Right cardiac atrium (tissue), 5 donors: ENCODE measurements around the gene CHML. TPM values are rescaled to one million over a fixed set of nuclear protein-coding genes. Genes with fewer than 3 reads are reported as not detected.

Experiments used
- ATAC-seq, 2 donors: fragments of 200-7000 bp; cut with Tn5 transposase; one replicate each; pipeline versions ENCODE4 v1.8.0 to v1.9.1; 2020; ENCODE audit warnings: moderate library complexity in 2 of 2, mild to moderate bottlenecking in 1 of 2
- DNase-seq, 3 donors: peaks; one replicate each; pipeline ENCODE4 v3.0.0-alpha.2; 2020
- H3K27ac ChIP-seq: one replicate; pipeline ENCODE4 v1.5.1; 2013; ENCODE audit warnings: mild to moderate bottlenecking, low read length, control low read depth, moderate library complexity
- H3K27me3 ChIP-seq: one replicate; pipeline ENCODE4 v1.6.1; 2013; ENCODE audit not compliant: control insufficient read depth, insufficient read depth
- H3K4me1 ChIP-seq: one replicate; pipeline ENCODE4 v1.6.1; 2013; ENCODE audit warnings: low read length; ENCODE audit not compliant: control insufficient read depth, insufficient read depth
- H3K4me3 ChIP-seq: one replicate; pipeline ENCODE4 v1.5.1; 2013; ENCODE audit warnings: low read length, control low read depth
- H3K9me3 ChIP-seq: one replicate; pipeline ENCODE4 v1.6.1; 2013; ENCODE audit warnings: low read length; ENCODE audit not compliant: control insufficient read depth
- WGBS: extraction: QIAGEN DNeasy Blood & Tissue Kit; methylation state at CpG from one replicate; pipeline ENCODE4 v1.1.7; 2013; 5-methylcytosine and 5-hydroxymethylcytosine counted together
- intact Hi-C, 4 donors: fragments of 100-400 bp; cut with DNase I; formaldehyde crosslinking; loops; one replicate each; pipeline versions ENCODE4 v1.11.0 to v1.14.0; 2022 to 2023
- polyA plus RNA-seq: library from polyadenylated mRNA; stranded (reverse); fragments of 200-250 nt; gene quantifications from one replicate; pipeline ENCODE4 v1.2.3, GENCODE V29; 2013
- total RNA-seq, 4 donors: library from RNA; stranded (reverse); fragmentation: NEBNext Ultra II Directional; extraction: Animal tissue kit (Norgen Biotek cat#: 25700); gene quantifications; one replicate each; pipeline ENCODE4 v1.2.1, GENCODE V29; 2021
- donor health status: healthy with polysubstance abuse.
- donor health status: DM: no; HTN: yes; CAD: no.
- donor health status: DM: no; HTN: no; CAD: no.
- donor health status: DM: no; HTN: yes; CAD: no; lungs with severe emphysema.
- donor health status: DM: yes; HTN: yes; CAD: no.

Gene CHML
- total and polyA plus RNA-seq, 5 donors, result 1.1 to 7.8 (median 4.1) TPM

- intact Hi-C loops, result loop anchor here in 3 of 4 donors (10.0 kb wide), 4 partner anchors 83 to 387 kb away; partner anchors contain the start of gene KMO (in 1 of the 3)
- H3K9me3 ChIP-seq, result no peaks in the 10 kb centered on the region
- no peak overlapping the region for H3K27ac ChIP-seq
- DNase-seq (no peak), ATAC-seq (no peak)
- no peak overlapping the region for H3K4me3 ChIP-seq
- peaks cover 1% of the 10 kb centered on the region for H3K4me1 ChIP-seq
- WGBS, result 97% methylated on average over 7 of the region's 7 CpGs
- no peaks in the 10 kb centered on the region for H3K27me3 ChIP-seq
Observed at GRCh38 chr1:241617426-241617825, 22.7 kb downstream of the CHML start.

- intact Hi-C loops, result loop anchor here in 3 of 4 donors (10.0 kb wide), 4 partner anchors 81 to 389 kb away; partner anchors contain the start of gene KMO (in 1 of the 3)
- ATAC-seq (no peak), DNase-seq (no peak)
- H3K4me3 ChIP-seq, result no peak overlapping the region
- no peaks in the 10 kb centered on the region for H3K9me3 ChIP-seq
- no peak overlapping the region for H3K27ac ChIP-seq
- H3K4me1 ChIP-seq, result no peaks in the 10 kb centered on the region
- no peaks in the 10 kb centered on the region for H3K27me3 ChIP-seq
- 89% methylated on average over 8 of the region's 8 CpGs for WGBS
Observed at GRCh38 chr1:241615043-241615974, 24.9 kb downstream of the CHML start.

GRCh38 chr1:241614572-241614971 lies 25.6 kb downstream of the CHML start:
- ATAC-seq (no peak), DNase-seq (no peak)
- intact Hi-C loops, result loop anchor here in 3 of 4 donors (10.0 kb wide), 4 partner anchors 80 to 390 kb away; partner anchors contain the start of gene KMO (in 1 of the 3)
- Histone ChIP-seq H3K27me3 (no peaks in the 10 kb centered on the region), H3K4me1 (no peaks in the 10 kb centered on the region), H3K9me3 (no peaks in the 10 kb centered on the region), H3K4me3 (no peak overlapping the region), H3K27ac (no peak overlapping the region)
- 80% methylated on average over 4 of the region's 4 CpGs for whole genome bisulfite sequencing

GRCh38 chr1:241614144-241614543 lies 26.0 kb downstream of the CHML start:
- ATAC-seq (no peak), DNase-seq (no peak)
- intact Hi-C loops, result loop anchor here in 3 of 4 donors (10.0 kb wide), 4 partner anchors 79 to 391 kb away; partner anchors contain the start of gene KMO (in 1 of the 3)
- WGBS, result 92% methylated on average over 4 of the region's 4 CpGs
- H3K4me3 ChIP-seq, result no peak overlapping the region
- H3K4me1 ChIP-seq, result no peaks in the 10 kb centered on the region
- no peaks in the 10 kb centered on the region for H3K9me3 ChIP-seq
- no peak overlapping the region for H3K27ac ChIP-seq
- no peaks in the 10 kb centered on the region for H3K27me3 ChIP-seq

GRCh38 chr1:241612533-241613477 lies 27.4 kb downstream of the CHML start:
- intact Hi-C loops, result loop anchor here in 3 of 4 donors (10.0 kb wide), 4 partner anchors 78 to 392 kb away; partner anchors contain the start of gene KMO (in 1 of the 3)
- 72% methylated on average over 9 of the region's 9 CpGs for WGBS
- H3K27me3 ChIP-seq, result no peaks in the 10 kb centered on the region
- DNase-seq, result no peak
- no peaks in the 10 kb centered on the region for H3K4me1 ChIP-seq
- H3K9me3 ChIP-seq, result no peaks in the 10 kb centered on the region
- no peak overlapping the region for H3K27ac ChIP-seq
- H3K4me3 ChIP-seq, result no peak overlapping the region
- ATAC-seq, result no peak

- DNase-seq (no peak), ATAC-seq (no peak)
- Histone ChIP-seq H3K27ac (no peak overlapping the region), H3K27me3 (no peaks in the 10 kb centered on the region), H3K4me1 (no peaks in the 10 kb centered on the region), H3K9me3 (no peaks in the 10 kb centered on the region), H3K4me3 (no peak overlapping the region)
- intact Hi-C loops, result loop anchor here in 3 of 4 donors (10.0 kb wide), 4 partner anchors 77 to 393 kb away; partner anchors contain the start of gene KMO (in 1 of the 3)
- 72% methylated on average over 1 of the region's 1 CpG for WGBS
Observed at GRCh38 chr1:241611736-241612135, 28.4 kb downstream of the CHML start.

GRCh38 chr1:241611063-241611462 lies 29.1 kb downstream of the CHML start:
- DNase-seq, result no peak
- WGBS, result 4% methylated on average over 3 of the region's 3 CpGs
- Histone ChIP-seq H3K4me3 (no peak overlapping the region), H3K27ac (no peak overlapping the region), H3K9me3 (no peaks in the 10 kb centered on the region), H3K27me3 (no peaks in the 10 kb centered on the region), H3K4me1 (no peaks in the 10 kb centered on the region)
- intact Hi-C loops, result loop anchor here in 3 of 4 donors (10.0 kb wide), 4 partner anchors 76 to 394 kb away; partner anchors contain the start of gene KMO (in 1 of the 3)
- ATAC-seq, result peak; percentile 81 to 85

- Histone ChIP-seq H3K4me3 (no peak overlapping the region), H3K9me3 (no peaks in the 10 kb centered on the region), H3K27me3 (no peaks in the 10 kb centered on the region), H3K4me1 (no peaks in the 10 kb centered on the region), H3K27ac (no peak overlapping the region)
- ATAC-seq (peak; percentile 70 to 81), DNase-seq (peak in 1 of 3 donors; percentile 32)
- intact Hi-C loops, result loop anchor here in 3 of 4 donors (10.0 kb wide), 4 partner anchors 75 to 395 kb away; partner anchors contain the start of gene KMO (in 1 of the 3)
- 34% methylated on average over 8 of the region's 8 CpGs for WGBS
Observed at GRCh38 chr1:241610056-241610815, 29.9 kb downstream of the CHML start.

GRCh38 chr1:241608379-241609033 lies 31.7 kb downstream of the CHML start:
- H3K27me3 ChIP-seq, result no peaks in the 10 kb centered on the region
- H3K4me3 ChIP-seq, result no peak overlapping the region
- H3K4me1 ChIP-seq, result no peaks in the 10 kb centered on the region
- no peaks in the 10 kb centered on the region for H3K9me3 ChIP-seq
- intact Hi-C loops, result loop anchor here in 1 of 4 donors (10.0 kb wide), 1 partner anchor 236 kb away; the partner anchor contains the start of gene EXO1
- DNase-seq (no peak), ATAC-seq (no peak)
- H3K27ac ChIP-seq, result no peak overlapping the region
- 18% methylated on average over 3 of the region's 3 CpGs for WGBS
